Naive thymus-derived CD8-positive, alpha-beta T cell (primary cell): ENCODE data around the gene ATXN7L2. TPM values are rescaled to one million over a fixed set of nuclear protein-coding genes. Genes with fewer than 3 reads are reported as not detected.
A peak's percentile ranks its signal among the peaks of the same experiment; 100 is the strongest.

ENCODE experiments used
- ATAC-seq, 2 donors: fragments of 150-1000 bp; cut with Tn5 transposase in 1 of 2; sonication (Bioruptor Pico), chemical (Tn5 transposase) in 1 of 2; 1 replicate in 1 of 2; 2 replicates in 1 of 2; pipeline ENCODE4 v1.10.0; 2021; ENCODE audit warnings: mild to moderate bottlenecking in 2 of 2, moderate library complexity in 2 of 2
- POLR2A ChIA-PET: fragments of 350-600 bp; sonication (Branson Sonifier 250); formaldehyde crosslinking; loops from one replicate; lab custom pipeline; 2021; ENCODE audit warnings: antibody characterized with exemption; lab: Charles Lee
- DNase-seq, 10 donors: peaks; one replicate each; pipeline versions ENCODE4 v3.0.0 to v3.0.0-alpha.2; 2020 to 2022
- H3K27ac Mint-ChIP-seq, 10 donors: one replicate each; pipeline ENCODE4 v1.8.0; 2020 to 2022; ENCODE audit warnings: mild to moderate bottlenecking in 10 of 10, mixed read lengths in 10 of 10, moderate library complexity in 4 of 10, inconsistent platforms in 1 of 10
- H3K27me3 Mint-ChIP-seq, 5 donors: one replicate each; pipeline ENCODE4 v1.8.0; 2021 to 2022; ENCODE audit warnings: mixed read lengths in 5 of 5
- H3K36me3 Mint-ChIP-seq, 3 donors: one replicate each; pipeline ENCODE4 v1.8.0; 2020 to 2022; ENCODE audit warnings: mixed read lengths in 3 of 3, mild to moderate bottlenecking in 2 of 3, inconsistent platforms in 1 of 3
- H3K4me1 Mint-ChIP-seq, 4 donors: one replicate each; pipeline ENCODE4 v1.8.0; 2021 to 2022; ENCODE audit warnings: mixed read lengths in 4 of 4
- H3K4me3 Mint-ChIP-seq, 10 donors: one replicate each; pipeline ENCODE4 v1.8.0; 2020 to 2022; ENCODE audit warnings: mild to moderate bottlenecking in 10 of 10, mixed read lengths in 10 of 10, moderate library complexity in 6 of 10, inconsistent platforms in 1 of 10
- H3K9me3 Mint-ChIP-seq, 9 donors: one replicate each; pipeline ENCODE4 v1.8.0; 2020 to 2022; ENCODE audit warnings: mixed read lengths in 9 of 9, mild to moderate bottlenecking in 3 of 9, inconsistent platforms in 1 of 9, moderate library complexity in 1 of 9
- polyA plus RNA-seq, 3 donors: library from polyadenylated mRNA; unstranded; fragments of 300-500 nt; fragmentation: Illumina TruSeq; gene quantifications; one replicate each; pipeline ENCODE4 v1.2.3, GENCODE V29; 2021
- total RNA-seq, 8 experiments: library from RNA in 2 of 8; stranded (reverse) in 2 of 8; gene quantifications; one replicate each; pipeline ENCODE4 v1.2.3 and lab custom pipeline; 2021 to 2026

The ATXN7L2 gene
- total and polyA plus RNA-seq, 5 experiments from 2014 or later = 4.3 to 14.1 (median 10.7) TPM

GRCh38 chr1:109490934-109491302 lies 7.2 kb downstream of the ATXN7L2 start:
- Mint-ChIP-seq H3K36me3 (peaks cover 0 to 26% (median 0%) of the 10 kb centered on the region in 3 donors), H3K27ac (peak overlapping the region in 3 of 10 donors; percentile 19 to 56 (median 41)), H3K27me3 (no peaks in the 10 kb centered on the region), H3K9me3 (no peaks in the 10 kb centered on the region), H3K4me1 (peaks cover 16 to 42% (median 34%) of the 10 kb centered on the region in 4 donors), H3K4me3 (peak overlapping the region in 2 of 10 donors; percentile 30 to 75)
- POLR2A ChIA-PET = interaction anchor here (0.8 to 22.6 kb wide), 4 partner anchors 18 to 391 kb away, joined by 3 to 462 read pairs (median 170); partner anchors contain the start of genes AMIGO1, GPR61 and PSMA5
- ATAC-seq = no peak
- no peak for DNase-seq

DNA sequence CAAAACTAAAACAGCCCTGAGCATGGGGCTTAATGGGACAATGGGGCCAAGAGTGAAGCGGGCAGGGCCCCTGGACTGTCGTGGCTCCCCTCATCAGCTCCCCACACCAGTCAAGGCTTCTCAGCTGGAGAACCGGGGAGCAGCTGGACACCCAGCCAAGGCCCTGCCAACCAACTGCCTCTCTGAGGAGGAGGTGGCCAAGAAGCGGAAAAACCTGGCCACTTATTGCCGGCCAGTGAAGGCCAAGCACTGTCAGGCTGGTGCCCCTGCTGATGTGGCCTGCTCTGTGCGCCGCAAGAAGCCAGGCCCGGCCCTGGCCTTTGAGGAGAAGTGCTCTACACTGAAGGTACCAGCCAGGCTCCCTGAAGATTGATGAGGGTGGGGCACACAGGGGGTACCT lies 7.7 kb downstream of the ATXN7L2 start:
- peak overlapping the region in 1 of 10 donors; percentile 27 for H3K27ac Mint-ChIP-seq
- no peaks in the 10 kb centered on the region for H3K27me3 Mint-ChIP-seq
- no peaks in the 10 kb centered on the region for H3K9me3 Mint-ChIP-seq
- H3K4me3 Mint-ChIP-seq = peak overlapping the region in 1 of 10 donors; percentile 18
- DNase-seq (no peak), ATAC-seq (no peak)
- peaks cover 0 to 29% (median 0%) of the 10 kb centered on the region in 3 donors for H3K36me3 Mint-ChIP-seq
- H3K4me1 Mint-ChIP-seq = peaks cover 20 to 44% (median 36%) of the 10 kb centered on the region in 4 donors
- POLR2A ChIA-PET = interaction anchor here (1.1 to 22.6 kb wide), 3 partner anchors 17 to 66 kb away, joined by 4 to 462 read pairs (median 337); partner anchors contain the start of genes AMIGO1, GPR61 and PSMA5

- POLR2A ChIA-PET = interaction anchor here (1.2 to 22.6 kb wide), 6 partner anchors 8 to 492 kb away, joined by 3 to 462 read pairs (median 19); partner anchors contain the start of genes AHCYL1, AMIGO1, ATXN7L2 and GPR61
Measured at GRCh38 chr1:109492779-109493178, 9.1 kb downstream of the ATXN7L2 start.

GRCh38 chr1:109493227-109493626 lies 9.5 kb downstream of the ATXN7L2 start:
- no peaks in the 10 kb centered on the region for H3K27me3 Mint-ChIP-seq
- no peaks in the 10 kb centered on the region for H3K9me3 Mint-ChIP-seq
- peak overlapping the region in 3 of 10 donors; percentile 89 to 97 (median 92) for H3K27ac Mint-ChIP-seq
- peaks cover 0 to 33% (median 3%) of the 10 kb centered on the region in 3 donors for H3K36me3 Mint-ChIP-seq
- H3K4me1 Mint-ChIP-seq = peaks cover 30 to 56% (median 52%) of the 10 kb centered on the region in 4 donors
- ATAC-seq = no peak
- peak overlapping the region in 9 of 10 donors; percentile 92 to 99 (median 95) for H3K4me3 Mint-ChIP-seq
- POLR2A ChIA-PET = interaction anchor here (1.2 to 22.6 kb wide), 7 partner anchors 9 to 491 kb away, joined by 3 to 462 read pairs (median 11); partner anchors contain the start of genes AHCYL1, AMIGO1, ATXN7L2 and GPR61
- DNase-seq = peak in 1 of 10 donors; percentile 28

More at GRCh38 chr1:109492779-109493178, 9.1 kb downstream of the ATXN7L2 start:
- Mint-ChIP-seq H3K27me3 (no peaks in the 10 kb centered on the region), H3K36me3 (peaks cover 0 to 37% (median 3%) of the 10 kb centered on the region in 3 donors), H3K9me3 (no peaks in the 10 kb centered on the region), H3K27ac (peak overlapping the region in 4 of 10 donors; percentile 14 to 75 (median 34)), H3K4me1 (peaks cover 26 to 51% (median 47%) of the 10 kb centered on the region in 4 donors), H3K4me3 (peak overlapping the region in 6 of 10 donors; percentile 13 to 54 (median 26))
- DNase-seq = no peak
- no peak for ATAC-seq

DNA sequence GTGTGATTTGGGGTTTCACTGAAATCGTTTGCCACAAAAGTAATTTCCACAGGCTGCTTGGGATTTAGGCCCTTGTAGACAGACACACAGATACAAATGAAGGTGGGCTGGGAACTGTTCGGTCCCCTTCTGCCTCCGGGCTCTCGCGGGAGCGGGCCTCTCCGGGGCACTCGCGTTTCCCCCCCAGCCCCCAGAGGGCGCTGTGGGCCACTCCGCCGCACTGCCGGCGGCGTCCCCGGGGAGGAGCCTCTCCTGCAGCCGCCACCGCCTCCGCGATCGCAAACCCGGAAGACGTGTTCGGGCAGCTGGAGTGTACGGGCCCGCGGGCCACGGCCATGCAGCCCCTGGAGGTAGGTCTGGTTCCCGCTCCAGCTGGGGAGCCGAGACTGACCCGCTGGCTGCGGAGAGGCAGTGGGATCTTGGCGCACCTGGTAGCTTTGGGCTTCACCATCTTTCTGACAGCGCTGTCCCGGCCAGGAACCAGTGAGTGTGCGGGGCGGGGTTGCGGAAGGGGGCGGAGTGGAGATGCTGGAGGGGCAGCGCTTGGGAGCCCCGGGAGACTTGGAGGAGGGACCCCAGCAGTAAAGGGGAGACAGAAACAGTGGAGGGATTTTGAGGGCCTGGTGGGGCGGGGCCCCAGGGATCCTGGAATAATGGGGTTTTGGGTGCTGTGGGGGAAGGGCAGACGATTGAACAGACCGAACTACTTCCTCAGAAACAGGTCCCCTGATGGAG lies 10.3 kb downstream of the ATXN7L2 start, which contains the start of gene CYB561D1:
Gene CYB561D1, plus strand, starts transcription at position 290 of the 735 bp plus-strand sequence. Its CDS starts 46 bp downstream, at position 336.
- POLR2A ChIA-PET = interaction anchor here (0.9 to 22.6 kb wide), 8 partner anchors 9 to 490 kb away, joined by 3 to 462 read pairs (median 8); partner anchors contain the start of genes AHCYL1, AMIGO1, ATXN7L2 and GPR61
- Mint-ChIP-seq H3K27me3 (no peaks in the 10 kb centered on the region), H3K4me3 (peak within 1 kb of the TSS; percentile 92 to 99 (median 96)), H3K4me1 (peaks cover 30 to 61% (median 58%) of the 10 kb centered on the region in 4 donors), H3K27ac (peak within 1 kb of the TSS; percentile 78 to 97 (median 91)), H3K9me3 (no peaks in the 10 kb centered on the region), H3K36me3 (peaks cover 0 to 33% (median 3%) of the 10 kb centered on the region in 3 donors)
- DNase-seq (peak; percentile 82 to 97 (median 91)), ATAC-seq (peak; percentile 86 to 90)

- Mint-ChIP-seq H3K36me3 (peaks cover 0 to 35% (median 3%) of the 10 kb centered on the region in 3 donors), H3K27me3 (no peaks in the 10 kb centered on the region), H3K27ac (peak overlapping the region; percentile 14 to 97 (median 86)), H3K4me3 (peak overlapping the region; percentile 92 to 99 (median 96)), H3K4me1 (peaks cover 33 to 73% (median 72%) of the 10 kb centered on the region in 4 donors), H3K9me3 (no peaks in the 10 kb centered on the region)
- ATAC-seq (no peak), DNase-seq (peak in 1 of 10 donors; percentile 52)
- POLR2A ChIA-PET = interaction anchor here (1.6 to 22.6 kb wide), 3 partner anchors 8 to 38 kb away, joined by 5 to 462 read pairs (median 337); partner anchors contain the start of genes AMIGO1 and GPR61
Measured at GRCh38 chr1:109495738-109496137, 12.0 kb downstream of the ATXN7L2 start.

- H3K27me3 Mint-ChIP-seq = no peaks in the 10 kb centered on the region
- H3K9me3 Mint-ChIP-seq = no peaks in the 10 kb centered on the region
- peaks cover 0 to 36% (median 4%) of the 10 kb centered on the region in 3 donors for H3K36me3 Mint-ChIP-seq
- no peak for DNase-seq
- H3K27ac Mint-ChIP-seq = peak overlapping the region; percentile 77 to 99 (median 92)
- ATAC-seq = no peak
- peaks cover 38 to 90% (median 88%) of the 10 kb centered on the region in 4 donors for H3K4me1 Mint-ChIP-seq
- H3K4me3 Mint-ChIP-seq = peak overlapping the region; percentile 45 to 96 (median 75)
- POLR2A ChIA-PET = interaction anchor here (0.5 to 22.6 kb wide), 6 partner anchors 1 to 398 kb away, joined by 3 to 462 read pairs (median 172); partner anchors contain the start of genes AMIGO1, ATXN7L2, CYB561D1 and GPR61
Measured at GRCh38 chr1:109497449-109498160, 13.9 kb downstream of the ATXN7L2 start.

DNA sequence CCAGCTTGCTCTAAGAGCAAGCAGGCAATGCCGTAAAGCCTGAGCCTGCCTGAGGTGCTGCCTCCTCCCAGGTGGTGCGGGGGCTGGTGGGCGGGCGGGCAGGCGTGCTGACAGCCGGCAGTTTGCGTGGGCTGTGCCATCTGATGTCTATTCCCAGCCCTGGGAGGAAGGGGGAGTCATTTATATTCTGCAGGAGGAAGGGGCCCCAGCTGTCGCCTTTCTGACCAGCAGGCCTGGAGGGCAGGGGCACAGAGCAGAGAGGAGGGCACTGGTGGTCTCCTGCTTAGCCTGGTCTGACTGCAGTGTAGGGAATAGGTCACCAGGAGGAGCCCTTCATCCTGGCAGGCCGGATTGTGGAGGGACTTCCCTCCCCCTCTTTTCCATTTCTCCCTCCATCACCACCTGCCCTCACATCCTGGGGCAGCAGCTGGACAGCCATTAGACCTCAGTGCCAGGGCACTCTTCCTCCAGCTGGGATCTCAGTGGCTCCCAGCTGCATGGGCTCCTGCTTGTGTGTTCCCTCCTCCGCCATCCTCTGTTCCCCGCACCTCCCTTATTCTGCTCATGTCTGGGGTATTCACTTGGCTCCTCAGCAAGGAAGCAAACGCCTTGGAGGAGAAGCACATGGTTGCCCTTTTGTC lies 14.6 kb downstream of the ATXN7L2 start:
- Mint-ChIP-seq H3K9me3 (no peaks in the 10 kb centered on the region), H3K27ac (peak overlapping the region; percentile 77 to 99 (median 92)), H3K36me3 (peaks cover 0 to 36% (median 7%) of the 10 kb centered on the region in 3 donors), H3K4me3 (peak overlapping the region; percentile 57 to 96 (median 75)), H3K4me1 (peaks cover 43 to 94% (median 92%) of the 10 kb centered on the region in 4 donors), H3K27me3 (no peaks in the 10 kb centered on the region)
- DNase-seq (peak in 6 of 10 donors; percentile 26 to 50 (median 45)), ATAC-seq (no peak)
- POLR2A ChIA-PET = interaction anchor here (0.5 to 22.6 kb wide), 9 partner anchors 2 to 398 kb away, joined by 3 to 462 read pairs (median 4); partner anchors contain the start of genes AMIGO1, ATXN7L2, CYB561D1 and GNAI3

DNA sequence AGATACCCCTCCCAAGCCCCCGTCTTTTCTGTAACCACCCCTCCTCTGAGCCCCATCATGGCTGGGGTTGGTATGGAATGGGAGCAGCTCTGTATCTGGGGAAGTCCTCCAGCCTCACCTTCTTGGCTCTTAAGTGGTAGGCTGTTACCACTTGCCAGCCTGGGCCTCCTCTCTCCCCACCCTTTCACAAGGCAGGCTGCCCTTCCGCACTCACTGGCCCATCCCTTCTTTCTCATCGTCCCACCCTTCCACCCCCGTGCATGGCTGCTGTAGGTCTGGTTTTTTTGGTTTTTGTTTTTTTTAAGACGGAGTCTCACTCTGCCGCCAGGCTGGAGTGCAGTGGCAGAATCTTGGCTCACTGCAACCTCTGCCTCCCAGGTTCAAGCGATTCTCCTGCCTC lies 15.4 kb downstream of the ATXN7L2 start:
- Mint-ChIP-seq H3K4me1 (peaks cover 45 to 94% (median 91%) of the 10 kb centered on the region in 4 donors), H3K27ac (peak overlapping the region; percentile 92 to 99 (median 98)), H3K4me3 (peak overlapping the region; percentile 45 to 96 (median 84)), H3K9me3 (no peaks in the 10 kb centered on the region), H3K27me3 (no peaks in the 10 kb centered on the region), H3K36me3 (peaks cover 0 to 36% (median 7%) of the 10 kb centered on the region in 3 donors)
- POLR2A ChIA-PET = interaction anchor here (0.6 to 22.6 kb wide), 9 partner anchors 3 to 254 kb away, joined by 3 to 462 read pairs (median 4); partner anchors contain the start of genes AMIGO1, ATXN7L2, CYB561D1 and GNAI3
- DNase-seq (no peak), ATAC-seq (no peak)

- Mint-ChIP-seq H3K9me3 (no peaks in the 10 kb centered on the region), H3K4me1 (peaks cover 45 to 93% (median 91%) of the 10 kb centered on the region in 4 donors), H3K36me3 (peaks cover 0 to 36% (median 7%) of the 10 kb centered on the region in 3 donors), H3K27ac (peak overlapping the region; percentile 92 to 99 (median 98)), H3K4me3 (peak overlapping the region; percentile 45 to 96 (median 85)), H3K27me3 (no peaks in the 10 kb centered on the region)
- POLR2A ChIA-PET = interaction anchor here (0.9 to 22.6 kb wide), 7 partner anchors 4 to 74 kb away, joined by 3 to 462 read pairs (median 16); partner anchors contain the start of genes AMIGO1, ATXN7L2, CYB561D1 and GPR61
- ATAC-seq = no peak
- DNase-seq = peak in 9 of 10 donors; percentile 52 to 82 (median 63)
Measured at GRCh38 chr1:109499661-109500536, 16.2 kb downstream of the ATXN7L2 start.
